Right cardiac atrium (tissue), 5 donors: ENCODE data around the gene ZNF33B. TPM values are rescaled to one million over a fixed set of nuclear protein-coding genes. Genes with fewer than 3 reads are reported as not detected.

Source experiments
- ATAC-seq, 2 donors: fragments of 200-7000 bp; cut with Tn5 transposase; one replicate each; pipeline versions ENCODE4 v1.8.0 to v1.9.1; 2020; ENCODE audit warnings: moderate library complexity in 2 of 2, mild to moderate bottlenecking in 1 of 2
- DNase-seq, 3 donors: peaks; one replicate each; pipeline ENCODE4 v3.0.0-alpha.2; 2020
- H3K27ac ChIP-seq: one replicate; pipeline ENCODE4 v1.5.1; 2013; ENCODE audit warnings: mild to moderate bottlenecking, low read length, control low read depth, moderate library complexity
- H3K27me3 ChIP-seq: one replicate; pipeline ENCODE4 v1.6.1; 2013; ENCODE audit not compliant: control insufficient read depth, insufficient read depth
- H3K4me1 ChIP-seq: one replicate; pipeline ENCODE4 v1.6.1; 2013; ENCODE audit warnings: low read length; ENCODE audit not compliant: control insufficient read depth, insufficient read depth
- H3K4me3 ChIP-seq: one replicate; pipeline ENCODE4 v1.5.1; 2013; ENCODE audit warnings: low read length, control low read depth
- H3K9me3 ChIP-seq: one replicate; pipeline ENCODE4 v1.6.1; 2013; ENCODE audit warnings: low read length; ENCODE audit not compliant: control insufficient read depth
- WGBS: extraction: QIAGEN DNeasy Blood & Tissue Kit; methylation state at CpG from one replicate; pipeline ENCODE4 v1.1.7; 2013; 5-methylcytosine and 5-hydroxymethylcytosine counted together
- intact Hi-C, 4 donors: fragments of 100-400 bp; cut with DNase I; formaldehyde crosslinking; loops; one replicate each; pipeline versions ENCODE4 v1.11.0 to v1.14.0; 2022 to 2023
- polyA plus RNA-seq: library from polyadenylated mRNA; stranded (reverse); fragments of 200-250 nt; gene quantifications from one replicate; pipeline ENCODE4 v1.2.3, GENCODE V29; 2013
- total RNA-seq, 4 donors: library from RNA; stranded (reverse); fragmentation: NEBNext Ultra II Directional; extraction: Animal tissue kit (Norgen Biotek cat#: 25700); gene quantifications; one replicate each; pipeline ENCODE4 v1.2.1, GENCODE V29; 2021
- donor health status: healthy with polysubstance abuse.
- donor health status: DM: no; HTN: yes; CAD: no.
- donor health status: DM: no; HTN: no; CAD: no.
- donor health status: DM: no; HTN: yes; CAD: no; lungs with severe emphysema.
- donor health status: DM: yes; HTN: yes; CAD: no.

The ZNF33B gene
- total and polyA plus RNA-seq, 5 donors = 4.5 to 22.1 (median 17.6) TPM

- Histone ChIP-seq H3K27ac (no peak overlapping the region), H3K4me3 (no peak overlapping the region), H3K4me1 (no peaks in the 10 kb centered on the region), H3K27me3 (no peaks in the 10 kb centered on the region), H3K9me3 (no peaks in the 10 kb centered on the region)
- no peak for ATAC-seq
- intact Hi-C loops = no loop called here
- peak in 1 of 3 donors; percentile 13 for DNase-seq
- WGBS = 77% methylated on average over 12 of the region's 12 CpGs
These were observed 7.1 kb upstream of the ZNF33B start for GRCh38 chr10:42645516-42645915.

GRCh38 chr10:42645103-42645502 lies 6.7 kb upstream of the ZNF33B start:
- H3K27me3 ChIP-seq = no peaks in the 10 kb centered on the region
- WGBS = 40% methylated on average over 4 of the region's 4 CpGs
- ATAC-seq (no peak), DNase-seq (no peak)
- H3K4me1 ChIP-seq = no peaks in the 10 kb centered on the region
- H3K4me3 ChIP-seq = no peak overlapping the region
- no peak overlapping the region for H3K27ac ChIP-seq
- H3K9me3 ChIP-seq = no peaks in the 10 kb centered on the region
- intact Hi-C loops = no loop called here

DNA sequence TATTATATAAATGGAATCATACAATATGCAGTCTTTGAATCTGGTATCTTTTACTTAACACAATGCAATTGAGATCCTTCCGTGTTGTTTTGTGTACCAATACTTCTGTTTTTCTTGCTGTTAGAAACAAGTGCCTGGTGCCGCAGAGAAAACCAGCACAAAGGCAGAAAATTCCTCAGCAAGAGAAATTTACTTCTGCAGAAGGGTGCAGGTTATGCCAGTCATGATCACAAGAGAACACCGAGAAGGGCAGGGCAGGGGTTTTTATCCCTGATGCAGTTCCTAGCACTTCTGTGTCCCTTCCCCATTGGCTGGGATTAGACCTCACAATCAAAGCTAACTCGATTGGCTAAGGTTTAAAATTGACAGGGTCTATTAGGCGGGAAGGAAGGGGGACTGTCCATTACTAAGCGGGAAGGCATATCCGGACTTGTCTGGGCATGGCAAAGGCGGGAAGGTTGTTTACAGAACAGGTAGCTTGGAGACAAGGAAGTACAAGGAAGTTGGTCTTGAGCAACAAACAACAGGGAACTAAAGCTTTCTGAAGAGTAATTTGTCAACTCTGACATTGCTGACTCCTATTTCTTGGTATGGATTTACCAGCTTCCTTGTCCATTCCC lies 2.4 kb upstream of the ZNF33B start:
- ATAC-seq = no peak
- Histone ChIP-seq H3K27me3 (no peaks in the 10 kb centered on the region), H3K27ac (no peak overlapping the region), H3K9me3 (no peaks in the 10 kb centered on the region), H3K4me1 (no peaks in the 10 kb centered on the region), H3K4me3 (no peak overlapping the region)
- intact Hi-C loops = no loop called here
- DNase-seq = no peak
- 82% methylated on average over 8 of the region's 8 CpGs for WGBS

DNA sequence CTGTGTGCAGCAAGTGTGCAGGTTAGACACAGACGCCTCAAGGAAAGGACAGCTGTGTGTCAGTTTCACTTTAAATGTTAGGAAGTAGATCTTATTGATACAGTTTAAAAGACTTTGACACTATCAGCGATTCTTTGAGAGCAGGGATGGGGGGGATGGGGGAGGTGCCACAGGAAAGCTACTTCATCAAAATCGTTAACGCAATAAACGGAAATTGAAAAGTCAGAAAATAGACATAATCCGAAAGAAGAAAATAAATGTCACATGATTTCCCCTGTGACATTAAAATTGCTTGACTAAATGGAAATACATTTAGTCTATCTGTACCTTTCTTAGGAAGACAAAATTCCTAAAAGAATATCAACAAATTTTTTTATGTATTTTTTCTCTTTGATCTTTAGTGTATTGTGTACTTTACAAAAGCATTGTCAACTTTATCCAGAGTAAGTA lies 476 bp upstream of the ZNF33B start:
- no peak for ATAC-seq
- no peaks in the 10 kb centered on the region for H3K9me3 ChIP-seq
- no peaks in the 10 kb centered on the region for H3K4me1 ChIP-seq
- WGBS = under 1% methylated on average over 6 of the region's 6 CpGs
- H3K27me3 ChIP-seq = no peaks in the 10 kb centered on the region
- H3K4me3 ChIP-seq = peak overlapping the region; percentile 61
- no peak for DNase-seq
- intact Hi-C loops = no loop called here
- H3K27ac ChIP-seq = peak overlapping the region; percentile 84

DNA sequence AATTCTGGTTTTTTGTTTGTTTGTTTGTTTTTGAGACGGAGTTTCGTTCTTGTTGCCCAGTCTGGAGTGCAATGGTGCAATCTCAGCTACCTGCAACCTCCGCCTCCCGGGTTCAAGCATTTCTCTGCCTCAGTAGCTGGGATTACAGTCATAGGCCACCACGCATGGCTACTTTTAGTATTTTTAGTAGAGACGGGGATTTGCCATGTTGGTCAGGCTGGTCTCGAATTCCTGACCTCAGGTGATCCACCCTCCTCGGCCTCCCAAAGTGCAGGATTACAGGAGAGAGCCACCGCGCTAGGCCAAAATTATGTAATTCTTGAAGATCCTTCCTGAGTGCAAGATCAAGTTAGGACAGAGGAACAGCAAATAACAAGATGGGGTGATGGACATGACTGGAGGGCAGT lies 719 bp downstream of the ZNF33B start:
- WGBS = 36% methylated on average over 10 of the region's 10 CpGs
- Histone ChIP-seq H3K9me3 (no peaks in the 10 kb centered on the region), H3K27me3 (no peaks in the 10 kb centered on the region), H3K4me3 (peak overlapping the region; percentile 61), H3K27ac (peak overlapping the region; percentile 84), H3K4me1 (no peaks in the 10 kb centered on the region)
- DNase-seq (no peak), ATAC-seq (no peak)
- intact Hi-C loops = no loop called here

- H3K27ac ChIP-seq = no peak overlapping the region
- no peaks in the 10 kb centered on the region for H3K4me1 ChIP-seq
- intact Hi-C loops = no loop called here
- no peaks in the 10 kb centered on the region for H3K9me3 ChIP-seq
- H3K27me3 ChIP-seq = no peaks in the 10 kb centered on the region
- no peak for ATAC-seq
- WGBS = 76% methylated on average over 3 of the region's 3 CpGs
- no peak for DNase-seq
- no peak overlapping the region for H3K4me3 ChIP-seq
These were observed 1.2 kb downstream of the ZNF33B start for GRCh38 chr10:42637142-42637541.

GRCh38 chr10:42635098-42635497 lies 3.3 kb downstream of the ZNF33B start:
- DNase-seq = no peak
- intact Hi-C loops = no loop called here
- Histone ChIP-seq H3K27me3 (no peaks in the 10 kb centered on the region), H3K27ac (no peak overlapping the region), H3K4me1 (no peaks in the 10 kb centered on the region), H3K4me3 (no peak overlapping the region), H3K9me3 (no peaks in the 10 kb centered on the region)
- ATAC-seq = no peak
- WGBS = 94% methylated on average over 4 of the region's 4 CpGs

DNA sequence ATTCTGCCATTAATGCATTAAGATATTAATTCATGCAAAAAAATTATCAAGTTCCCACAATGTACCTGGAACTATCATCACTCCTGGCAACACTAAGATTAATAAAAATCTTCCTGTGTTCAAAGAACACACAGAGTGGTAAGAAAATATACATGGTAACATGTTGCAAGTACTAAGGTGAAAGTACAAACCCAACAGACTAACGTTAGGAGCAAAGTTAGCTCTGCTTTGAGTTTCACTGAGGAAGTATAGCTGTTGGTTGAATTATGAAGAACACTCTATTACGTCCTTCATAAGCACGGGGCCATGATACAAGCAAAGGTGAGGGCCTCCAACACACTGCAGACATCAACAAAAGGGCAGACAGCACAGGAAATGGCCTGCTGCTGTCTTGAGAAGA lies 5.8 kb downstream of the ZNF33B start:
- no peaks in the 10 kb centered on the region for H3K4me1 ChIP-seq
- intact Hi-C loops = no loop called here
- H3K4me3 ChIP-seq = no peak overlapping the region
- H3K9me3 ChIP-seq = no peaks in the 10 kb centered on the region
- ATAC-seq (no peak), DNase-seq (no peak)
- no peak overlapping the region for H3K27ac ChIP-seq
- WGBS = 89% methylated on average over 3 of the region's 3 CpGs
- no peaks in the 10 kb centered on the region for H3K27me3 ChIP-seq

DNA sequence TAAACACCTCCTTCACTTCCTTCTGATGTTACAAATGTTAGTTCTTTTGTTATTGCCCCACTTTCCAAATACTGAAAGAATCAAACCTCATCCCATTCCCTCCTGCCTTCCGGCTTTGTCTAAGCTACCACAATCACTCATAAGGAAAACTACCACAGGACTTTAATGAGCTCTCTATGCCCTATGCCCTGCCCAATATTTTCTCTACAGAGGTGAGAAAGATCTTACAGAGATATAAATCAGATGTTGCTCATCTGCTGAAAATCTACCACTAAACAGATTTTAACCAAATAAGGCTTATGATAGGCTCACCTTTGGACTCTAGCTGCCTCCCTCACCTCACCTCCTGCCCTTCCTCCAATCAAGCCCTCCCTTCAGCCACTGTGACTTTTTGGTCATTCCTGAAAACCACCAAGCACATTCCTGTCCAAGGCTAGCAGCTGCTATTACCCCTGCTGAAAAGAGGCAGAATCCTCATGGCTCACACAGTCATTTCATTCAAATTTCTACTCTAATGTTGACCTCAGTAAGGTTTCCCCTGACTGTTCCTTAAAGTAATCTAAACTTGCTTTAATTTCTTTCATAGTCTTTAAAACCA lies 7.7 kb downstream of the ZNF33B start:
- Histone ChIP-seq H3K27ac (no peak overlapping the region), H3K9me3 (no peaks in the 10 kb centered on the region), H3K4me3 (no peak overlapping the region), H3K27me3 (no peaks in the 10 kb centered on the region), H3K4me1 (no peaks in the 10 kb centered on the region)
- ATAC-seq = no peak
- 96% methylated on average over 1 of the region's 1 CpG for WGBS
- DNase-seq = no peak
- intact Hi-C loops = no loop called here

DNA sequence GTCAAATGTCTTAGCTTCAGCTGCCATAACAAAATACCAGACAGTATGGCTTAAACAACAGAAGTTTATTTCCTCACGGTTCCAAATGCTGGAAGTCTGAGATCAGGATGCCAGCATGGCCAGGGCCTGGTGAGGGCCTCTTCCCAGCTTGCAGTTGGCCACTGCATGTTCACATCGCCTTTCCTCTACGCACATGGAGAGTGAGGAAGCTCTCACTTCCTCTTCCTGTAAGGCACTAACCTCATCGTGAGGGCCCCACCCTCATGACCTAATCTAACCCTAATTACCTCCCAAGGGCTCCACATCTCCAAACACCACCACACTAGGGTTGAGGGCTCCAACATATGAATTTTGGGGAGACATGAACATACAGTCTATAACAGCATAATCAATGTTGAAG lies 14.4 kb downstream of the ZNF33B start:
- intact Hi-C loops = no loop called here
- WGBS = 74% methylated on average over 4 of the region's 4 CpGs
- no peak for ATAC-seq

DNA sequence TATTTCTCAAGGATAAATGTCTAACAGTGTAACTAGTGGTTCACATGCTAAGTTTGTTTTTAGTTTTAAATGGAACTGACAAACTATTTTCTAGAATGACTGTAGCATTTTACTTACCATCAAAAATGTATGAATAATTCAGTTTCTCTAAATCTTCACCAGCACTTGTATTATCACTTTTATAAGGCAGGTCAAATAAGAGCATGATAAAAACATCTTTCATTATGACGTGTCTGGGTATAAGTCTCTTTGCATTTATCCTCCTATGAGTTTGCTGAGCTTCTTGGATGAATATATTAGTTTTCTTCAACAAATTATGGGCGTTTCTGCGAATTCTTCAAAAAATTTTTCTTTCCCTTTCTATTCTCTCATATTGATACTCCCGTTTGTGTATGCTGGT lies 19.9 kb downstream of the ZNF33B start:
- Histone ChIP-seq H3K4me3 (no peak overlapping the region), H3K4me1 (no peaks in the 10 kb centered on the region), H3K9me3 (no peaks in the 10 kb centered on the region), H3K27ac (no peak overlapping the region), H3K27me3 (no peaks in the 10 kb centered on the region)
- intact Hi-C loops = no loop called here
- DNase-seq (no peak), ATAC-seq (no peak)
- WGBS = 93% methylated on average over 4 of the region's 4 CpGs

More for the DNA sequence above, 14.4 kb downstream of the ZNF33B start:
- H3K9me3 ChIP-seq = peaks cover 3% of the 10 kb centered on the region
- no peak overlapping the region for H3K27ac ChIP-seq
- no peak for DNase-seq
- no peaks in the 10 kb centered on the region for H3K27me3 ChIP-seq
- H3K4me1 ChIP-seq = no peaks in the 10 kb centered on the region
- no peak overlapping the region for H3K4me3 ChIP-seq

- H3K27me3 ChIP-seq = no peaks in the 10 kb centered on the region
- H3K27ac ChIP-seq = no peak overlapping the region
- intact Hi-C loops = no loop called here
- no peaks in the 10 kb centered on the region for H3K9me3 ChIP-seq
- ATAC-seq (no peak), DNase-seq (no peak)
- WGBS = 61% methylated on average over 3 of the region's 3 CpGs
- H3K4me3 ChIP-seq = no peak overlapping the region
- no peaks in the 10 kb centered on the region for H3K4me1 ChIP-seq
These were observed 23.0 kb downstream of the ZNF33B start for GRCh38 chr10:42615419-42615818.
